HT-29 (cell line): Measurements from ENCODE around the gene NUP85. TPM values are rescaled to one million over a fixed set of nuclear protein-coding genes. Genes with fewer than 3 reads are reported as not detected.
"Not testable (repeated sequence)": the region's sequence is repeated elsewhere in the genome, so short reads cannot be mapped to it uniquely, and the experiment has no call there.

ENCODE experiments used
- DNase-seq: peaks from one replicate; pipeline ENCODE4 v3.0.0-alpha.2; 2015; ENCODE audit warnings: low spot score
- total RNA-seq: library from RNA; depleted of rRNA; stranded (reverse); fragments of >200 nt; shearing (Covaris generic); gene quantifications from 2 replicates; pipeline ENCODE4 v1.2.3, GENCODE V29; 2014

The NUP85 gene
- total RNA-seq, 1 experiment from 2014 or later = 61.7 TPM

- no peak for DNase-seq
These were observed 299 bp downstream of the NUP85 start for GRCh38 chr17:75205793-75206163.

GRCh38 chr17:75207050-75207407, 1.6 kb downstream of the NUP85 start:
- DNase-seq = not testable (repeated sequence)

DNA sequence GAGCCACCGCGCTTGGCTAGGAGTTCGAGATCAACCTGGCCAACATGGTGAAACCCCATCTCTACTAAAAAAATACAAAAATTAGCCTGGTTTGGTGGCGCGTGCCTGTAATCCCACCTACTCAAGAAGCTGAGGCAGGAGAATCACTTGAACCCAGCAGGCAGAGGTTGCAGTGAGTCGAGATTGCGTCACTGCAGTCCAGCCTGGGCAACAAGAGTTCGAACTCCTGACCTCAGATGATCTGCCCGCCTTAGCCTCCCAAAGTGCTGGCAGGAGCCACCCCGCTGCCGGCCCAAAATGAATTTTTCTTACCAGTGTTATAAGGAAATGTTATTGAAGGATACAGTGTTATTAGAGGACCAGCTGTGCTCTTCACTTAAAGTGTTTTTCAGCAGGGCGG, 2.3 kb downstream of the NUP85 start:
- DNase-seq = no peak

DNA sequence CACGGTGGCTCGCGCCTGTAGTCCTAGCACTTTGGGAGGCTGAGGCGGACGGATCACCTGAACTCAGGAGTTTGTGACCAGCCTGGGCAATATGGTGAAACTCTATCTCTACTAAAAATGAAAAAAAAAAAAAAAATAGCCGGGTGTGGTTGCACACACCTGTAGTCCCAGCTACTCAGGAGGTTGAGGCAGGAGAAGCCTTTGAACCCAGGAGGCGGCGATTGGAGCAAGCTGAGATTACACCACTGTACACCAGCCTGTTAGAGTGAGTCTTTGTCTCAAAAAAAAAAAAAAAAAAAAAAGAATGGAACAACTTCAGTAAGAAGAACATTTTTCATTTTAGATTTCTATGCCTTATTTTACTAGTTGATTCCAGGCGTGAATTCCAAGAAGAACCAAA, 2.7 kb downstream of the NUP85 start:
- no peak for DNase-seq

DNA sequence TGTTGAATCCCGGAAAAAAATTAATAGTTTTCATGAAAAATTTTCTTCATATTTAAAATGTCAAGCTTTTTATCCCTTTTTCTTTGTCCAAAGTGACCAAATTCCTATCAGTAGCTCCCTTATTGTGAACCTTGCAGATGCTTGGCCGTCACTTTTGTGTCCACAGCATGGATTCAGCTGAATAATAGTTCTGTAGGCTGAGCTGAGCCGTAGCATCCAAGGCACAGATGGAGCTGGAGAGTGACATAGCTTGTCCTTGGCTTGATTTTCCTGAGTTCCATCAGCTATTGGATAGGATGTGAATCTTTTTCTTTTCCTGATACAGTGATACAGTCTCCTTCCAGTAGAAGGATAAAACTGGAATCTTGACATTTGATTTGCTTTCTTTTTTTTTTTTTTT, 3.6 kb downstream of the NUP85 start:
- no peak for DNase-seq

GRCh38 chr17:75218131-75218530, 12.7 kb downstream of the NUP85 start:
- DNase-seq = no peak

- no peak for DNase-seq
These were observed 14.3 kb downstream of the NUP85 start for GRCh38 chr17:75219815-75220214.

- no peak for DNase-seq
These were observed 19.5 kb downstream of the NUP85 start for GRCh38 chr17:75225016-75225415.

DNA sequence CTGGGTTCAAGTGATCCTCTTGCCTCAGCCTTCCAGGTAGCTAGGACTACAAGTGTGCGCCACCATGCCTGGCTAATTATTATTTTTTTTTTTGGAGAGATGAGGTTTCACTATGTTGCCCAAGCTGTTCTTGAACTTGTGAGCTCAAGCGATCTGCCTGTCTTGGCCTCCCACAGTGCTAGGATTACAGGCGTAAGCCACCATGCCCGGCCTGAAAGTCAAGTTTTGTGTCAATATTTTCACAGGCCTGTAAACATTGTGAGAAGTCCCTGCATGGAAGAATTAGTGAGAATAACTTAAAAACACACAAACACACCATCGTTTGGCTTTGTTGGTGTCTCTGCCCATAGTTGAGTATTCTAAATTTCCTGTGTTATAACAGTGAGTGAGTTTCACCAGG, 22.2 kb downstream of the NUP85 start:
- no peak for DNase-seq

GRCh38 chr17:75228305-75228704, 22.8 kb downstream of the NUP85 start:
- DNase-seq = no peak

- DNase-seq = no peak
These were observed 23.4 kb downstream of the NUP85 start for GRCh38 chr17:75228847-75229246.

DNA sequence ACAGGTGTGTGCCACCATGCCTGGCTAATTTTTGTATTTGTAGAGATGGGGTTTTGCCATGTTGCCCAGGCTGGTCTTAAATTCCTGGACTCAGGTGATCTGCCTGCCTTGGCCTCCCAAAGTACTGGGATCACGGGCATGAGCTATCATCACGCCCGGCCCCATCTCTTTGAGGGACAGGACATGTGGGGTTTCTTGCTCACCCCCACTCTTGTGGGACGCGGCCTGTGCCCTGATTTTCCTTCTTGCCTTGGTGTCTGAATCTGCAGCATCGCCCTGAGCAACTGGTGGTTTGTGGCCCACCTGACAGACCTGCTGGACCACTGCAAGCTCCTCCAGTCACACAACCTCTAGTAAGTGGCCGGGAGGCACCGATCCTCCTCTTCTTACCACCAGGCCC, 25.6 kb downstream of the NUP85 start:
- no peak for DNase-seq

DNA sequence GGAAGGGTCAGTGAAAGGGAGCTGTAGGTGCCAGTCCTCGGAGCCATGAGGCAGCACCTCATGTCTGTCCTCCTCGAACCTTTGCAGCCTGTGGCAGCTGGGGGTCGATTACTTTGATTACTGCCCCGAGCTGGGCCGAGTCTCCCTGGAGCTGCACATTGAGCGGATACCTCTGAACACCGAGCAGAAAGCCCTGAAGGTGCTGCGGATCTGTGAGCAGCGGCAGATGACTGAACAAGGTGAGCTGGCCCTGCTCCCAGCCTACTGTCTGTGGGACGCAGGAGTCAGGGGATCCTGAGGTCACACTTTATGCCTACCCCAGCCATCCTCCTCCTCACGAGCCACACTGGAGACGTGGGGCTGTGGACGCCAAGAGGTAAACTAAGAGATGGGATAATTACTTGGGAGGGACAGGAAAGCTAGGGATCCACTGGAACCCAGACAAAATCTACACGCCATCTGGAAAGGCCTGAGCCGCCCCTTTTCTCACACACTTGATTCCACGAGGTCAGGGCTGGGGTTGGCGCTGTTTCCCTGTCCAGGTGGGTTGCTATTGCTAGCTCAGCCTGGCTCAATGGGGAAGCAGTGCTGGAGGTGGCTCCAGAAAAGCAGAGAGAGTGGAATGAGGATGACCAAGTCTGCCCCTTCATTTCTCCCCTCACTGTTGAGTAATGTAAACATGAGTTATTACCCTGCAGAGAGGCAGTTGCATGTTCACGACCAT, 26.4 kb downstream of the NUP85 start:
- DNase-seq = no peak

GRCh38 chr17:75232786-75233185, 27.3 kb downstream of the NUP85 start:
- no peak for DNase-seq

- DNase-seq = no peak
These were observed 31.9 kb downstream of the NUP85 start for GRCh38 chr17:75237100-75238014.

DNA sequence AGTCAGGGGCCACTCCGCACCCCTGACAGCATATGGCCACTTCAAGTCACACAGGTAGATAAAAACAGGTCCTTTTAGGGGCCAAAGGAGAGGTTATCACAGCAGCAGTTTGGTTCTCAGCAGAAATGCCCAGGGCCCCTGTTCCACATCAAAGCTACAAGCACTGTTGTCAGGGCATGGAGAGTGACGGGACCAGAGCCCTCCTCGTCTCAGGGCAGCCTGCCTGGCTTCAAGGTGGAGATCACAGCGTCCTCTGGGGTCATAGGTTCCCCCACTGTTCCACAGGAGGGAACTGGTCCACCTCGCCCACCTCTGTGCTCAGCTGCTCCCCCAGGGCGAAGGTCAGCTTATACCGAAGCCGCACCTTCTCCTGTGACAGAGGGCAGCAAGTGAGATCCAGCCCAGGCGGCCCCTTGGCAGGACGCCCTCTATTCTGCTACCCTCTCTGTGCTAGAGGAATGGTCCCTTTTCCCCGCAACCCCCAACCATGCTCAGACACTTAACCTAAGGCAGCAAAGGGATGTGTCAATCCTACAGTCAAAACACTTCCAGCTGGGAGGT, 32.6 kb downstream of the NUP85 start:
- no peak for DNase-seq

GRCh38 chr17:75238684-75239191, 33.3 kb downstream of the NUP85 start:
- DNase-seq = peak; percentile 56

- DNase-seq = no peak
These were observed 33.7 kb downstream of the NUP85 start for GRCh38 chr17:75239214-75239613.

DNA sequence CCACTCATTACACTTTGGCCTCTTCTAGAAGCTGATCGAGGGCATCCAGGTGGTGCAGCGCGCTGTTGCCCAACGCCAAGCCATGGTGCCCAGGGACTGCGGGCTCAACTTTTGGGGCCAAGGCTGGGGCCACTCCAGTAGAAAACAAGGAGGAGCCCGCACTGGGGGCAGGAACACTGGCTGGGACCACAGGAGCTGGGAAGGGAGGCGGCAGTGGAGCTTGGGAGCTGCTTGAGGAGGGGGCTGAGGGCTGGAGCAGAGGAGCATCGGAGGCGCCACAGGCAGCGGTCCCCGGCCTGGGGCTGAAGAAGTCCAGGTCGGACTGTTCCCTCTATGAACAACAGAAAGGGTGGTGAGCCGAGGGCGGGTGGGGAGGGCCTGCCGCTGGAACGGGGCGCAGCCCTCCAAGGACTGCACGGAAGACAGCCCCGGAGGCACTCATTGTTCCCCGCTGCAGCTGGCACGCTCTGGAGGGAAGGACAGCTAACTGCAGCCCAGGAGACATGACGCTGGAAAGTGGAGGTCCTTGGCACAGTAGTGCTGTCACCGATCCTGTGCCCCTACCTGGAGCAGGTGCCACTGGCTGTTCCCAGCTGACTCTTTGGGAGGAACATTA, 34.4 kb downstream of the NUP85 start:
- no peak for DNase-seq

- peak; percentile 48 for DNase-seq
These were observed 35.1 kb downstream of the NUP85 start for GRCh38 chr17:75240394-75241142.

GRCh38 chr17:75241143-75241430, 35.6 kb downstream of the NUP85 start:
- no peak for DNase-seq

GRCh38 chr17:75241502-75241901, 36.0 kb downstream of the NUP85 start:
- no peak for DNase-seq
